ENCODE results near the gene DPYSL5. TPM values are rescaled to one million over a fixed set of nuclear protein-coding genes. Genes with fewer than 3 reads are reported as not detected.

Gene DPYSL5, protein sequence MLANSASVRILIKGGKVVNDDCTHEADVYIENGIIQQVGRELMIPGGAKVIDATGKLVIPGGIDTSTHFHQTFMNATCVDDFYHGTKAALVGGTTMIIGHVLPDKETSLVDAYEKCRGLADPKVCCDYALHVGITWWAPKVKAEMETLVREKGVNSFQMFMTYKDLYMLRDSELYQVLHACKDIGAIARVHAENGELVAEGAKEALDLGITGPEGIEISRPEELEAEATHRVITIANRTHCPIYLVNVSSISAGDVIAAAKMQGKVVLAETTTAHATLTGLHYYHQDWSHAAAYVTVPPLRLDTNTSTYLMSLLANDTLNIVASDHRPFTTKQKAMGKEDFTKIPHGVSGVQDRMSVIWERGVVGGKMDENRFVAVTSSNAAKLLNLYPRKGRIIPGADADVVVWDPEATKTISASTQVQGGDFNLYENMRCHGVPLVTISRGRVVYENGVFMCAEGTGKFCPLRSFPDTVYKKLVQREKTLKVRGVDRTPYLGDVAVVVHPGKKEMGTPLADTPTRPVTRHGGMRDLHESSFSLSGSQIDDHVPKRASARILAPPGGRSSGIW
- 1 to 10 TPM; 2.8 to 5.5 TPM for total RNA-seq
- polyA plus RNA-seq (ENCODE audit: insufficient read depth, low read depth, low replicate concordance) = 22.3 TPM
- long read RNA-seq, donor 1, full-length matches to known transcripts = 1 of 1 reads
- long read RNA-seq, donor 1, partial matches to known transcripts = 0 of 1 reads
- long read RNA-seq, donor 1, other reads (novel, unspliced or antisense) = 0 of 1 reads
- long read RNA-seq, donor 2, full-length matches to known transcripts = 2 of 2 reads
- long read RNA-seq, donor 2, partial matches to known transcripts = 0 of 2 reads
- long read RNA-seq, donor 2, other reads (novel, unspliced or antisense) = 0 of 2 reads

DNA sequence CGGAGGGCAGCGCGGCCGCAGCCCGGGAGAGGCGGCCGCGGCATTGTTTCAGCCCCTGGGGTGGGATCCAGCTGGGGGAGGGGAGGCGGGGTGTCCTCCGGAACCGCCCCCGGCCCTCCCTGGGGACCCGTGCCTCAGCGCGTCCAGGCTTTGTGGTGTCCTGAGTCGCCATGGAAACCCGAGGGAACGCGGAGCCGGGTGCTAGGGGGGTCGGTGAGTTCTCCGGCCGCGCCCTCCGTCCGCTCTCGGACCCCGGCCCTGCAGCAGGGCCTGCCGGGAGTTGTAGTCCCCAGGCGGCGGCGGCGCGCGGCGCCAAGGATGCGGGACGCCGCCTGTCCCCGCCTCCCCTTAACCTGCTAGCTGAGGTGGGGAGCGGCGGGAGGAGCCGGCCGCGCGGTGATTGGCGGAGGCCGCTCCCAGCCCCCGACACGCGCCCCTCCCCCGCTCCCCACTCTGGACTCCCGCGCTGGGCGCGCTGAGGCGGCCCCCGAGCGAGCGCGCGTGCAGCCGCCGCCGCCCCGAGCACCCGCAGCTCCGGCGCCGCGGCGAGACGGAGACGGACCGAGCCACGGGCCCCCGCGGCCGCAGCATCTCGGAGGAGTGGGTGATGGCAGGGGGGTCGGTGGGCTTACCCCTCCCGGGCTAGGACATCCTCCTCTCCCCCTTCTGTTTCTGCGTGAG lies at the start of gene DPYSL5:
Gene DPYSL5 (plus strand): TSS at position 478 of the 681 bp plus-strand sequence. CDS start 50,368 bp downstream, outside the sequence.
- H3K27ac ChIP-seq = no peak within 1 kb of the TSS

DNA sequence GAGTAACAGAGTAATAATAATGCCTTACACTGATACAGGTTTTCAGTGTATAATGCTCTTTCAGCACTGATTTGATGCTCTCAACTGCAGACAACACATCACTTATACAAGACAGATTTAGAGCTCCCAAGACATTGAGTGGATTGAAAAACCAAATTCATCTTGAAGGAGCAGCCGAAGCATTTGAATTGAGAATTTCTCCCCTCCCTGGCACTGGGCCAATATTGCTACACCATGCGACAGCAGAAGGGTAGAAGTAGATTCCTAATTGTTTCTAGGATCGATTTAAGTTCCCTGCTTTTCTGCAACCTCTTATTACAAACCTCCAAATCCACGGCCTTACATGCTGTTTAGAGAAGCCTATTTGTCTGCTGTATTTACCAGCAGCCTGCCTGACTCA lies 46.6 kb upstream of the DPYSL5 start:
- TF ChIP-seq POLR2A (IDR thresholded peaks at IDR 0.05) = no peak
- TF ChIP-seq, protein P1, sequence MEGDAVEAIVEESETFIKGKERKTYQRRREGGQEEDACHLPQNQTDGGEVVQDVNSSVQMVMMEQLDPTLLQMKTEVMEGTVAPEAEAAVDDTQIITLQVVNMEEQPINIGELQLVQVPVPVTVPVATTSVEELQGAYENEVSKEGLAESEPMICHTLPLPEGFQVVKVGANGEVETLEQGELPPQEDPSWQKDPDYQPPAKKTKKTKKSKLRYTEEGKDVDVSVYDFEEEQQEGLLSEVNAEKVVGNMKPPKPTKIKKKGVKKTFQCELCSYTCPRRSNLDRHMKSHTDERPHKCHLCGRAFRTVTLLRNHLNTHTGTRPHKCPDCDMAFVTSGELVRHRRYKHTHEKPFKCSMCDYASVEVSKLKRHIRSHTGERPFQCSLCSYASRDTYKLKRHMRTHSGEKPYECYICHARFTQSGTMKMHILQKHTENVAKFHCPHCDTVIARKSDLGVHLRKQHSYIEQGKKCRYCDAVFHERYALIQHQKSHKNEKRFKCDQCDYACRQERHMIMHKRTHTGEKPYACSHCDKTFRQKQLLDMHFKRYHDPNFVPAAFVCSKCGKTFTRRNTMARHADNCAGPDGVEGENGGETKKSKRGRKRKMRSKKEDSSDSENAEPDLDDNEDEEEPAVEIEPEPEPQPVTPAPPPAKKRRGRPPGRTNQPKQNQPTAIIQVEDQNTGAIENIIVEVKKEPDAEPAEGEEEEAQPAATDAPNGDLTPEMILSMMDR (IDR thresholded peaks at IDR 0.05) = no peak
- DNase-seq = no peak
- Histone ChIP-seq H3K9me3 (no peaks in the 10 kb centered on the region), H3K27me3 (no peaks in the 10 kb centered on the region), H3K36me3 (ENCODE audit: low read depth, missing control alignments) (no peaks in the 10 kb centered on the region), H3K27ac (no peak overlapping the region), H3K4me1 (no peaks in the 10 kb centered on the region), H3K4me3 (no peak overlapping the region)
- WGBS, 2 donors = 74 to 94% methylated on average over 4 of the region's 4 CpGs
- intact Hi-C loops (cut with DNase I; ENCODE audit: low total_unique reads) = no loop called here

More for the DNA sequence above, at the start of gene DPYSL5:
- intact Hi-C loops (cut with DNase I; ENCODE audit: low total_unique reads) = loop anchor here (5.0 kb wide), 1 partner anchor 95 kb away; no protein-coding TSS in a partner anchor
- Histone ChIP-seq H3K36me3 (ENCODE audit: low read depth, missing control alignments) (no peaks in the 10 kb centered on the region), H3K9me3 (no peaks in the 10 kb centered on the region), H3K4me1 (peaks cover 12% of the 10 kb centered on the region), H3K27me3 (no peaks in the 10 kb centered on the region), H3K4me3 (peak within 1 kb of the TSS; percentile 22 to 44)
- WGBS, 2 donors = 0 to 1% methylated on average over 17 to 57 of the region's 83 CpGs
- peak; percentile 43 for DNase-seq
- no peak for TF ChIP-seq POLR2A (IDR thresholded peaks at IDR 0.05)
- TF ChIP-seq, protein P1 (IDR thresholded peaks at IDR 0.05) = no peak

DNA sequence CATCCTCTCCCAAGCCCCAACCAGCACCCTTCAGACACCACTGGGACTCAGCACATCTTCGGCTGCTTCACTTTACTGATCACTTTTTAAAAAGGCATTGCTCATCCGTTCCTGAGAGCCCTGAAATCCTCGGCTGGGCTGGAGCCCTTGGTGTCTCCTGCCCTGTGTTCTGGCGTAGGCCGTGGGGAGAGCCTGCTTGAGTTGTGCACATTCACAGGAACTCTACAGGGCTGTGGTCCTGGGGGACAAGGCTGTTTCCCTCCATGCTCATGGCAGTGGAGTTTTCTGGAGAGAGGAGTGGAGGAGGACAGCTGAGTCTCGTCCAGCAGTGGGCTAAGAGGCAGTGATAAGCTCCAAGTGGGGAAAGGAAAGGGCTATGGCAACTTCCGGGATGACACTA lies 46.1 kb upstream of the DPYSL5 start:
- Histone ChIP-seq H3K4me3 (no peak overlapping the region), H3K27ac (no peak overlapping the region), H3K36me3 (ENCODE audit: low read depth, missing control alignments) (no peaks in the 10 kb centered on the region), H3K4me1 (no peaks in the 10 kb centered on the region), H3K27me3 (no peaks in the 10 kb centered on the region), H3K9me3 (no peaks in the 10 kb centered on the region)
- 84 to 92% methylated on average over 7 of the region's 7 CpGs for WGBS, 2 donors
- intact Hi-C loops (cut with DNase I; ENCODE audit: low total_unique reads) = no loop called here
- DNase-seq = no peak
- TF ChIP-seq, protein P1 (IDR thresholded peaks at IDR 0.05) = no peak

DNA sequence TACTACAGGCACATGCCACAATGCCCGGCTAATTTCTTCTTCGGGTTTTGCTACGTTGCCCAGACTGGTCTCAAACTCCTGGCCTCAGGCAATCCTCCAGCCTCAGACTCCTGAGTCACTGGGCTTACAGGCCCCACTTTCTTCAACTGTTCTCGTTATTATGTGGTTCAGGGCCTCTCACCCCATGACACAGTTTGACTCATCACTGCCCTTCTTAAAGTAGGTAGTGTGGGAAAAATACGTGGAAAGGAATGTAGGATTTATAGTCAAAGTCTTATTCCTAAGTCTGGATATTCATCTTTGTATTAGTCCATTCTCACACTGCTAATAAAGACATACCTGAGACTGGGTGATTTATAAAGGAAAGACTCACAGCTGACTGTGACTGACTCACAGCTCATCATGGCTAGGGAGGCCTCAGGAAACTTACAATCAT lies 42.7 kb upstream of the DPYSL5 start:
- Histone ChIP-seq H3K4me3 (no peak overlapping the region), H3K9me3 (no peaks in the 10 kb centered on the region), H3K36me3 (ENCODE audit: low read depth, missing control alignments) (no peaks in the 10 kb centered on the region), H3K27ac (no peak overlapping the region), H3K27me3 (no peaks in the 10 kb centered on the region), H3K4me1 (no peaks in the 10 kb centered on the region)
- intact Hi-C loops (cut with DNase I; ENCODE audit: low total_unique reads) = no loop called here
- TF ChIP-seq POLR2A (IDR thresholded peaks at IDR 0.05) = no peak
- TF ChIP-seq, protein P1 (IDR thresholded peaks at IDR 0.05) = no peak
- DNase-seq = no peak
- WGBS, 2 donors = 73 to 88% methylated on average over 5 of the region's 5 CpGs
